T-helper 2 cell treated with Interferon-gamma antibody and Interleukin-4, amounts not matched to agents 5 μg/mL and 100 μg/mL, for 36 hours (primary cell): ENCODE data around the gene TANGO2.

Experiments used
- DNase-seq: peaks from one replicate; pipeline ENCODE4 v3.0.0; 2021; ENCODE audit warnings: low spot score
- H3K27ac Mint-ChIP-seq: one replicate; pipeline ENCODE4 v1.8.0; 2021; ENCODE audit warnings: mild to moderate bottlenecking, mixed read lengths
- H3K27me3 Mint-ChIP-seq: one replicate; pipeline ENCODE4 v1.8.0; 2021; ENCODE audit warnings: low read depth, mixed read lengths
- H3K36me3 Mint-ChIP-seq: one replicate; pipeline ENCODE4 v1.8.0; 2021; ENCODE audit warnings: low read depth, mixed read lengths
- H3K4me1 Mint-ChIP-seq: one replicate; pipeline ENCODE4 v1.8.0; 2021; ENCODE audit warnings: low read depth, mixed read lengths
- H3K4me3 Mint-ChIP-seq: one replicate; pipeline ENCODE4 v1.8.0; 2022; ENCODE audit warnings: mild to moderate bottlenecking, moderate library complexity, mixed read lengths
- H3K9me3 Mint-ChIP-seq: one replicate; pipeline ENCODE4 v1.8.0; 2021; ENCODE audit warnings: mixed read lengths

TANGO2 gene

DNA sequence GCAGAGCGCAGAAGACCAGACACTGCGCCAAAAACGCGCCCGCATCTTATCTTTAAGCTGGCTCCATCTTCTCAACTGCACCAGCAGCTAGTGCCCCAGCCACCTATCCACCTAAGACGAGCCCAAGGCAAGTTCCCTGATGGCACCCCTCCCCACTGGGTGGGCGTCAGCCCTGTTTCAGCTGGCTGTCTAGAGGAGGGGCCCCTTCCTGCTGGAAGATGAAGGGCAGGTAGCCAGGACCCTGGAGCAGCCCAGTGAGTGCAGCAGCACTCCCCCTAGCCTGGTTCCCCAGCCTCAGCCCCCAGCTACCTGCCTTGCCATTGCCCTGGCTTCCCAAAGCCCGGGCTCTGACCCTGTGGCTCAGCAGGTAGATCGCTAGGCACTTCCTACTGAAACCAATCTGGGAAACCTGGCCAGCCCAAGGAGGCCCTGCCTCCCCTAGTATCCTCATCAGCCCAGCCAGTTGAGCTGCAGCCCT lies 32.5 kb upstream of the TANGO2 start:
- Mint-ChIP-seq H3K4me1 (no peaks in the 10 kb centered on the region), H3K36me3 (no peaks in the 10 kb centered on the region), H3K9me3 (no peaks in the 10 kb centered on the region), H3K4me3 (no peak overlapping the region), H3K27ac (no peak overlapping the region), H3K27me3 (peaks cover 5% of the 10 kb centered on the region)
- DNase-seq, result no peak

DNA sequence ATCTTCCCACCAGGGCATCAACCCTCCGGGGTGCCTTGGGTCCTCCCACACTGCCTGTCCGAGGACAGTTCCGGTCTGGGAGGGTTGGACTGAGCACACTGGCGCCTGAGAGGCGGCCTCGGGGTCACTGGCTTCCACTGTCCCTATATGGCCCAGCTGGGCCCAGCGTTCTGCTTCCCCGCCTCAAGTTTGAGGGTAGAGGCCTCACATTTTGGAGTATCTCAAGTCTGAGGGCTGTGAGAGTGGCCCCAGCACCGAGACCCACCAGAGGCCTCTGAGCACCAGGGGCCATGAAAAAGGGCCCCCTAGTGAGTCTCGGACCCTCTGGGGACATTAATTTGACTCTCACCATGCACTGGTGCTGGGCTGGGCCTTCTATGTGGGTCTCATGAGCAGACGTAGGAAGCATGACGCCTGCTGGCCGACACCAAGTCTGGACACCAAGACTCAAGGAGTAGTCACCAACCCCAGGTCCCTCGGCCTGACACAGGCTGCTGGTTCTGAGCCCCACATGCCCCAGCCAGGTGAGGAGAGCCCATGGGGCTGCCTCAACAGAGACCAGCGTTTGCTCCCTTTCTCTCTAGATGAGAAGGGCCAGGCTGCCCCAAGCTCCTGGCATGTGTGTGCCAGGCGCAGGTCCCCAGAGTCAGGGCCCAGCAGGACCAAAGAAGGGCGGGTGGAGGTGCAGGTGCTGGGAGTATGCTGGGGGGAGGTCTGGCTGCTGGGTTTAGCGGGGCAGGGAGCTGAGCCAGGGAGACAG lies 31.8 kb upstream of the TANGO2 start:
- Mint-ChIP-seq H3K9me3 (no peaks in the 10 kb centered on the region), H3K4me3 (no peak overlapping the region), H3K4me1 (no peaks in the 10 kb centered on the region)

GRCh38 chr22:19989725-19990067 lies 31.2 kb upstream of the TANGO2 start:
- Mint-ChIP-seq H3K9me3 (no peaks in the 10 kb centered on the region), H3K36me3 (no peaks in the 10 kb centered on the region), H3K4me3 (no peak overlapping the region), H3K27ac (no peak overlapping the region), H3K4me1 (no peaks in the 10 kb centered on the region), H3K27me3 (peaks cover 5% of the 10 kb centered on the region)
- DNase-seq, result no peak

More for the DNA sequence above, 31.8 kb upstream of the TANGO2 start:
- no peak overlapping the region for H3K27ac Mint-ChIP-seq
- H3K27me3 Mint-ChIP-seq, result peaks cover 5% of the 10 kb centered on the region
- no peaks in the 10 kb centered on the region for H3K36me3 Mint-ChIP-seq
- DNase-seq, result no peak

GRCh38 chr22:19990188-19990587 lies 30.7 kb upstream of the TANGO2 start:
- no peaks in the 10 kb centered on the region for H3K36me3 Mint-ChIP-seq
- no peak overlapping the region for H3K4me3 Mint-ChIP-seq
- DNase-seq, result no peak
- H3K4me1 Mint-ChIP-seq, result no peaks in the 10 kb centered on the region
- H3K27ac Mint-ChIP-seq, result no peak overlapping the region
- H3K27me3 Mint-ChIP-seq, result peaks cover 5% of the 10 kb centered on the region
- H3K9me3 Mint-ChIP-seq, result no peaks in the 10 kb centered on the region

DNA sequence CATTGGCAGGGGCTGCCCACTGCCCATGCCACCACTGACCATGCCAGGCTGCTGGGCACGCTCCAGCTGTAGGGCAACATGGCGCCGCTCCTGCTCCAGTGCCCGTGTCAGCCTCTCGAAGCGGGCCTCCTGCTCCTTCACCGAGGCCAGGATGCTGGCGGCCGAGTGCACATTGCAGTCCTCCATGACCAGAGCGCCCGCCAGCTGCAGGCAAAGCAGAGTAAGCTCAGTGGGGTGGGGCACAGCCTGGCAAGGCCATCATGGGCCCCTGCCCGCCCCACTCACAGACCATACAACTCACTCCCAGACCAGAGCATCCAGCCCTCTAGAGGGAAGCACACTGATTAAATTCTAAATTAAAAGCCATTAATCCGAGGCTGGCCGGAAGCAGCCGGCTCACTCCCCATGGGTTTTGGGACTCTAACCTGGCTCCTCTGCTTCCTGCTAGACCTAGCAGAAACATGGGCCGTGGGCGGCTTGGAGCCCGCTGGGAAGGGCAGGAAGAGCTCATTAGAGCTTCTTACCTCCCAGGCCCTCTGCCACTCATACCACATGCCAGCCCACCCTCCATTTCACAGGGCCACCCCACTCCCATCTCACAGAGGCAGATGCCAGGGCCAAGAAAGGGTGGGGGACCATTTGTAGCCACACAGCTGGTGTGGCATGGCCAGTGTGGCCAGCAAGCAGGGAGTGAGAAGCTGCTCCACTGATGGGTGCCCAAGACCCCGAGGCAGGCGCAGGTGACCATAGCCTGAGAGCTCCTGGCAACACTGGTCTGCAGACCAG lies 30.1 kb upstream of the TANGO2 start:
- Mint-ChIP-seq H3K4me3 (no peak overlapping the region), H3K27me3 (peaks cover 5% of the 10 kb centered on the region), H3K36me3 (no peaks in the 10 kb centered on the region), H3K9me3 (no peaks in the 10 kb centered on the region), H3K27ac (no peak overlapping the region), H3K4me1 (no peaks in the 10 kb centered on the region)
- no peak for DNase-seq

GRCh38 chr22:19991395-19991644 lies 29.6 kb upstream of the TANGO2 start:
- H3K27me3 Mint-ChIP-seq, result peaks cover 4% of the 10 kb centered on the region
- no peak overlapping the region for H3K4me3 Mint-ChIP-seq
- H3K9me3 Mint-ChIP-seq, result no peaks in the 10 kb centered on the region
- no peaks in the 10 kb centered on the region for H3K4me1 Mint-ChIP-seq
- no peak overlapping the region for H3K27ac Mint-ChIP-seq
- no peaks in the 10 kb centered on the region for H3K36me3 Mint-ChIP-seq
- no peak for DNase-seq

DNA sequence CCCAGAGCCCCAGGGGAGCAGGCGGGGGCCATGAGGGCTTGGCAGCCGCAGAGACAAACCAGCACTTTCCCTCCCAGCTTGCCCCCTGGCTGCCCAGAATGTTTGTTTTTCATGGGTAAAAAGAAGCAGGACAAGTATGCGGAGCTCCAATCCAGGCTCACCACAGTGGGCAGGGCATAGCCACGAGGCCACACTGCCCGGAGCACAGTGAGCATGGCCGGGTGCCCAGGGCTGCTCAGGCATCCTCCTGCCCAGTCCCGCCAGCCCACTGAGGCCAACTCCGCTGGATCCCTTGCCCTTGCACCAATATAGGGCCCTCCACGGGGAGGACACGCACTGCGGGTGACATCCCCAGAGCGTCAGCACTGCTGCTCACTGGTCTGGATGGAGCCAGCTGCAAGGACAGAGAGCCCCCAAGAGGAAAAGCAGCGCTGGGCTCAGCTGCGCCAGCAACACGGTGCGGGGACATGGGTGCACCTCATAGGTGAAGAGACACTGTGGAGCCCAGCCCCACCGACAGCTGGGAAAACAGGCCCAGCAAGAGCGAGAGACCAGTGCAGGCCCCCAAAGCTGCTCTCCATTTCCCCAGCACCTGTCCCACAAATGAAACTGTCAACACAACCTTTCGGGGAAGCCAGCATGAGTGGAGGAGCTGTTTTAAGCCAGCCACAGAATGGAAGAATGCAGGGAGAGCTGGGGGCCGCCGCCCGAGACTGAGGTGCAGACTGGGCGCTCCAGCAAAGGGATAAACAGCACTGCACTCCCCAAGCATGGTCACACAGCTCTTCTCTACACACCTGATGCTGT lies 29.1 kb upstream of the TANGO2 start:
- Mint-ChIP-seq H3K27me3 (peaks cover 2% of the 10 kb centered on the region), H3K27ac (no peak overlapping the region), H3K36me3 (no peaks in the 10 kb centered on the region), H3K4me1 (no peaks in the 10 kb centered on the region), H3K9me3 (no peaks in the 10 kb centered on the region), H3K4me3 (no peak overlapping the region)
- no peak for DNase-seq

DNA sequence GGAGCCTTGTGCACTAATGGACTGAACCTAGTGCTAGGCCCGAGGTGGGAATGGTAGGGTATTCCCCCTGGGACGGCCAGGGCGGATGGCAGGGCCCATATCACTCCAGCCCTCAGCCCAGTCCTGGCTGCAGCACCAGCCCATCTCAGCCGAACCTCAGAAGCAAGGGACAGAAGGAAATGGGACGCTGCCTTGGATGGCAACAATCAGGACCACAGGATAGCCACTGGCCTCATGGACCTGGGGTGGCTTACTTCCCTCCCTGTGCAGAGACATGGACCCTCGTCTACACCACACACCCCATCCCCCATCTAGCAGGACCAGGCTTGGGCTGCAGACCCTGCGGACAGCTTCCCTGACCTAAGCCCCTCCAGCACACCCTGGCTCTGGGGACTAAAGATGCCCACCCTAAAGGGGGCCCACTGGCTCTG lies 28.4 kb upstream of the TANGO2 start:
- H3K27ac Mint-ChIP-seq, result no peak overlapping the region
- H3K4me1 Mint-ChIP-seq, result no peaks in the 10 kb centered on the region
- H3K9me3 Mint-ChIP-seq, result no peaks in the 10 kb centered on the region
- H3K4me3 Mint-ChIP-seq, result no peak overlapping the region
- peaks cover 2% of the 10 kb centered on the region for H3K27me3 Mint-ChIP-seq
- H3K36me3 Mint-ChIP-seq, result no peaks in the 10 kb centered on the region
- DNase-seq, result no peak

DNA sequence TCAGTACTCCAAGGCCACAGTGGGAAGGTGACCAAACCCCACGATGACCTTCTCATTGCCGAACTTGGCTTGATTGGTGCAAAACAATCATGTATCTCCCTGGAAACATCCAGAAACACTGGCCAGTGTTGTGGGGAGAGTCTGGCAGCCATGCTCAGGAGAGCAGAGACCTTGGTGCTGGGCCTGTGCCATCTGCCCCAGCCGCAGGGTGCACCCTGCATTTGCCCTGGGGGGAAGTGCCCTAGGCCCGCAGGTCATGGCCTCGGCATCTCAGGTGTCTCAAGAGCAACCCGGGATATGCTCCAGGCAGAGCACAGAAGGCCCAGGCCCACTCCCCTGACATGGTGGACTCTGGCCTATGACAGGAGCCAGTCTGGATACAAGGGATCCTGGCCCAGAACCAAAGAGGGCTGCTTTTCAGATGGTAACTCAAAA lies 28.0 kb upstream of the TANGO2 start:
- Mint-ChIP-seq H3K4me1 (no peaks in the 10 kb centered on the region), H3K4me3 (no peak overlapping the region), H3K9me3 (no peaks in the 10 kb centered on the region), H3K27ac (no peak overlapping the region), H3K36me3 (no peaks in the 10 kb centered on the region), H3K27me3 (no peaks in the 10 kb centered on the region)
- no peak for DNase-seq

DNA sequence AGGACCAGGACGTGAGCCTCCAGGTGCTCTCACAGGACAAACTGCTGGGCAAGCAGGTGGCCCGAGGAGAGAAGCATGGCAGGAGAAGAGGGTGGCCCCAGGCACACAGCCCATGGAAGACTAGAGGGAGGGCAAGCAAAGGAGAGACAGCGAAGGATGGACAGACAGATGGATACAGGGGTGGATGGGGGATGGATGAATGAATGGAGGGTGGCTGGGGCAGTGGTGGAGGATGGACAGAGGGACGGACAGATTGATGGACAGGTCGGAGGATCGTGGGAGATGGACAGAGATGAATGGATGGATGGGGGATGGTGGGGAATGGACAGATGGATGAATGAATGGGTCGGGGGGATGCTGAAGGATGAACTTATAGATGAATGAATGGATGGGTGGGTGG lies 27.0 kb upstream of the TANGO2 start:
- H3K4me3 Mint-ChIP-seq, result no peak overlapping the region
- no peaks in the 10 kb centered on the region for H3K9me3 Mint-ChIP-seq
- DNase-seq, result no peak
- H3K27me3 Mint-ChIP-seq, result no peaks in the 10 kb centered on the region
- no peaks in the 10 kb centered on the region for H3K36me3 Mint-ChIP-seq
- no peaks in the 10 kb centered on the region for H3K4me1 Mint-ChIP-seq
- no peak overlapping the region for H3K27ac Mint-ChIP-seq

- no peaks in the 10 kb centered on the region for H3K36me3 Mint-ChIP-seq
- H3K27me3 Mint-ChIP-seq, result no peaks in the 10 kb centered on the region
- H3K4me1 Mint-ChIP-seq, result no peaks in the 10 kb centered on the region
- no peak overlapping the region for H3K4me3 Mint-ChIP-seq
- DNase-seq, result no peak
- H3K27ac Mint-ChIP-seq, result no peak overlapping the region
- no peaks in the 10 kb centered on the region for H3K9me3 Mint-ChIP-seq
Observed at GRCh38 chr22:19994851-19995610, 25.9 kb upstream of the TANGO2 start.

DNA sequence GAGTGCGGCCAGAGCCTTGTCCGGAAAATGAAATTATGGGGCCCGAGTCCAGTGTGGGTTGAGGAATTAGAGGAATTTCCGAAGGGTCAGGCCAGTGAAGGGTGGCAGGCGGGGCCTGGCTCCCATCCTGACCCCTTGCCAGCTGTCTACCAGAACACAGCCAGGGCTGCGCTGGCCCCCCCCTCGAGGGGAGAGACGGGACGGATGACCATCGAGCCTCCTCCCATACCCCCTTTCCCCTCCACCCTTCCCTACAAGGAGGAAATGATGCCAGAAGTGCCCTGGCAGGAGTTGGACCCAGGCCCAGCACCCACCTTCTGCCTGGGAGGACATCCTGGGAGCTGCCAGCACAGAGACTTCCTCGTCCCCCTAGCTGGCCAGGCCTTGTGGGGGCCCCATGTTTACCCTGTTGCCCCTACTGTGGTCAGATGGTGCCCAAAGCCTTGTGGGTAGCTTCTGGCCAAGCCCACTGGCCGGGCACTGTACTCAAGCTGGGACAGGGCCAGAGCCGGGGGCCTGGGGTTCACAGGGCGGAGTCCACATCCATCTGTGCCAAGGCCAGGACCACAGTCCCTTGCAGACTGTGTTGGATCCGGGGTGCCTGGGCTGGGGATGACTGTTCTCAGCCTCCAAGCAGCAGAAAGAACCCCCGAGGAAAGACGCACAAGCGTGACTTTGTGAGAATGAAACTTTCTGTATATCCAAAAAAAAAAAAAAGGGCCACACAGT lies 25.1 kb upstream of the TANGO2 start:
- no peak overlapping the region for H3K4me3 Mint-ChIP-seq
- no peaks in the 10 kb centered on the region for H3K9me3 Mint-ChIP-seq
- no peak overlapping the region for H3K27ac Mint-ChIP-seq
- H3K27me3 Mint-ChIP-seq, result no peaks in the 10 kb centered on the region
- no peaks in the 10 kb centered on the region for H3K4me1 Mint-ChIP-seq
- DNase-seq, result no peak
- no peaks in the 10 kb centered on the region for H3K36me3 Mint-ChIP-seq

GRCh38 chr22:19996694-19997384 lies 24.1 kb upstream of the TANGO2 start:
- no peaks in the 10 kb centered on the region for H3K36me3 Mint-ChIP-seq
- no peaks in the 10 kb centered on the region for H3K27me3 Mint-ChIP-seq
- no peak overlapping the region for H3K4me3 Mint-ChIP-seq
- H3K4me1 Mint-ChIP-seq, result no peaks in the 10 kb centered on the region
- no peak overlapping the region for H3K27ac Mint-ChIP-seq
- DNase-seq, result no peak
- H3K9me3 Mint-ChIP-seq, result no peaks in the 10 kb centered on the region
